Measurements from ENCODE around the gene MYO7B. TPM values are rescaled to one million over a fixed set of nuclear protein-coding genes. Genes with fewer than 3 reads are reported as not detected.

MYO7B gene
- total RNA-seq (2.6 and 5.0 TPM in 2 replicates), polyA plus RNA-seq (3.6 and 68.2 TPM in 2 replicates), polyA minus RNA-seq (2.9 and 24.8 TPM in 2 replicates)
- 18.1 TPM for total RNA-seq (2013)

GRCh38 chr2:127535422-127535901, at the start of gene MYO7B:
Gene MYO7B (plus strand): TSS chr2:127535683. CDS start chr2:127559723, 24,040 bp downstream.
- no peaks in the 10 kb centered on the region for H3K9me3 ChIP-seq (ENCODE audit: control extremely low read depth in 1 of 3, control insufficient read depth in 2 of 3, insufficient read depth in 1 of 3, low read length in 2 of 3)
- peaks cover 0 to 6% (median 0%) of the 10 kb centered on the region in 4 experiments for H3K27me3 ChIP-seq (replicated peaks in 1 of 4; ENCODE audit: control extremely low read depth in 1 of 4, control insufficient read depth in 3 of 4, insufficient read depth in 4 of 4, low read length in 3 of 4)
- POLR2A ChIA-PET, result no interaction called here
- CTCF ChIA-PET, result no interaction called here
- H3K4me3 ChIP-seq (ENCODE audit: control extremely low read depth in 1 of 5, extremely low read depth in 1 of 5, insufficient read depth in 1 of 5, low read depth in 2 of 5, low read length in 4 of 5), result no peak within 1 kb of the TSS
- H3K4me3 Mint-ChIP-seq, result no peak within 1 kb of the TSS
- H3K27ac ChIP-seq (ENCODE audit: low read length in 2 of 2), result no peak within 1 kb of the TSS
- no peaks in the 10 kb centered on the region for H3K9me3 Mint-ChIP-seq (ENCODE audit: insufficient read depth)
- H3K4me1 ChIP-seq (ENCODE audit: control insufficient read depth in 2 of 2, insufficient read depth in 2 of 2, low read length in 2 of 2), result no peaks in the 10 kb centered on the region
- TF ChIP-seq, protein P1, sequence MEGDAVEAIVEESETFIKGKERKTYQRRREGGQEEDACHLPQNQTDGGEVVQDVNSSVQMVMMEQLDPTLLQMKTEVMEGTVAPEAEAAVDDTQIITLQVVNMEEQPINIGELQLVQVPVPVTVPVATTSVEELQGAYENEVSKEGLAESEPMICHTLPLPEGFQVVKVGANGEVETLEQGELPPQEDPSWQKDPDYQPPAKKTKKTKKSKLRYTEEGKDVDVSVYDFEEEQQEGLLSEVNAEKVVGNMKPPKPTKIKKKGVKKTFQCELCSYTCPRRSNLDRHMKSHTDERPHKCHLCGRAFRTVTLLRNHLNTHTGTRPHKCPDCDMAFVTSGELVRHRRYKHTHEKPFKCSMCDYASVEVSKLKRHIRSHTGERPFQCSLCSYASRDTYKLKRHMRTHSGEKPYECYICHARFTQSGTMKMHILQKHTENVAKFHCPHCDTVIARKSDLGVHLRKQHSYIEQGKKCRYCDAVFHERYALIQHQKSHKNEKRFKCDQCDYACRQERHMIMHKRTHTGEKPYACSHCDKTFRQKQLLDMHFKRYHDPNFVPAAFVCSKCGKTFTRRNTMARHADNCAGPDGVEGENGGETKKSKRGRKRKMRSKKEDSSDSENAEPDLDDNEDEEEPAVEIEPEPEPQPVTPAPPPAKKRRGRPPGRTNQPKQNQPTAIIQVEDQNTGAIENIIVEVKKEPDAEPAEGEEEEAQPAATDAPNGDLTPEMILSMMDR (IDR thresholded peaks at IDR 0.05), result no peak
- no peak for TF ChIP-seq EZH2 (IDR thresholded peaks at IDR 0.05; ENCODE audit: borderline replicate concordance, insufficient read depth, low read depth, low read length, poor library complexity, severe bottlenecking)
- peaks cover 23% of the 10 kb centered on the region for H3K27me3 Mint-ChIP-seq
- no peak within 1 kb of the TSS for H3K4me2 ChIP-seq (replicated peaks; ENCODE audit: low read depth, low read length, poor library complexity, severe bottlenecking)
- H3K27ac Mint-ChIP-seq, result no peak within 1 kb of the TSS
- H3K36me3 ChIP-seq (replicated peaks in 1 of 2; ENCODE audit: control extremely low read depth in 1 of 2, control insufficient read depth in 1 of 2, extremely low read depth in 1 of 2, insufficient read depth in 2 of 2, low read length in 1 of 2), result no peaks in the 10 kb centered on the region
- H2AFZ ChIP-seq (ENCODE audit: insufficient read depth, low read depth, low read length, poor library complexity, severe bottlenecking), result no peak within 1 kb of the TSS
- DNase-seq (no peak), ATAC-seq (ENCODE audit: low read depth) (no peak)
- H3K79me2 ChIP-seq (ENCODE audit: control insufficient read depth, insufficient read depth, low read length), result no peaks in the 10 kb centered on the region
- intact Hi-C loops (cut with micrococcal nuclease), result no loop called here
- no peaks in the 10 kb centered on the region for H4K20me1 ChIP-seq (ENCODE audit: control insufficient read depth, insufficient read depth, low read length, poor library complexity, severe bottlenecking)
- no peak within 1 kb of the TSS for H3K9ac ChIP-seq (ENCODE audit: low read length)
- WGBS (ENCODE audit: insufficient coverage), result 78% methylated on average over 9 of the region's 11 CpGs
- no peaks in the 10 kb centered on the region for H3K4me1 Mint-ChIP-seq

GRCh38 chr2:127485694-127486071, 49.8 kb upstream of the MYO7B start:
- 50% methylated on average over 3 of the region's 5 CpGs for WGBS (ENCODE audit: insufficient coverage)
- no peaks in the 10 kb centered on the region for H4K20me1 ChIP-seq (ENCODE audit: control insufficient read depth, insufficient read depth, low read length, poor library complexity, severe bottlenecking)
- no peaks in the 10 kb centered on the region for H3K27me3 ChIP-seq (replicated peaks in 1 of 4; ENCODE audit: control extremely low read depth in 1 of 4, control insufficient read depth in 3 of 4, insufficient read depth in 4 of 4, low read length in 3 of 4)
- intact Hi-C loops (cut with micrococcal nuclease), result no loop called here
- no peak overlapping the region for H3K4me3 ChIP-seq (ENCODE audit: control extremely low read depth in 1 of 5, extremely low read depth in 1 of 5, insufficient read depth in 1 of 5, low read depth in 2 of 5, low read length in 4 of 5)
- Mint-ChIP-seq H3K9me3 (ENCODE audit: insufficient read depth) (no peaks in the 10 kb centered on the region), H3K4me3 (no peak overlapping the region), H3K4me1 (peaks cover 23% of the 10 kb centered on the region), H3K27me3 (no peaks in the 10 kb centered on the region), H3K27ac (peak overlapping the region; percentile 57)
- DNase-seq (no peak), ATAC-seq (ENCODE audit: low read depth) (no peak)
- no peak overlapping the region for H2AFZ ChIP-seq (ENCODE audit: insufficient read depth, low read depth, low read length, poor library complexity, severe bottlenecking)
- peaks cover 12 to 86% of the 10 kb centered on the region in 2 experiments for H3K36me3 ChIP-seq (replicated peaks in 1 of 2; ENCODE audit: control extremely low read depth in 1 of 2, control insufficient read depth in 1 of 2, extremely low read depth in 1 of 2, insufficient read depth in 2 of 2, low read length in 1 of 2)
- H3K79me2 ChIP-seq (ENCODE audit: control insufficient read depth, insufficient read depth, low read length), result no peaks in the 10 kb centered on the region
- peaks cover 0 to 8% of the 10 kb centered on the region in 2 donors for H3K4me1 ChIP-seq (ENCODE audit: control insufficient read depth in 2 of 2, insufficient read depth in 2 of 2, low read length in 2 of 2)
- peak overlapping the region; percentile 2 for H3K9ac ChIP-seq (ENCODE audit: low read length)
- POLR2A ChIA-PET, result interaction anchor here (0.6 kb wide), 1 partner anchor 191 kb away, joined by 3 read pairs; no protein-coding TSS in a partner anchor
- no peaks in the 10 kb centered on the region for H3K9me3 ChIP-seq (ENCODE audit: control extremely low read depth in 1 of 3, control insufficient read depth in 2 of 3, insufficient read depth in 1 of 3, low read length in 2 of 3)
- peak overlapping the region in 1 of 2 donors; percentile 22 for H3K27ac ChIP-seq (ENCODE audit: low read length in 2 of 2)
- TF ChIP-seq, protein P1 (IDR thresholded peaks at IDR 0.05), result no peak
- no peak for TF ChIP-seq EZH2 (IDR thresholded peaks at IDR 0.05; ENCODE audit: borderline replicate concordance, insufficient read depth, low read depth, low read length, poor library complexity, severe bottlenecking)
- H3K4me2 ChIP-seq (replicated peaks; ENCODE audit: low read depth, low read length, poor library complexity, severe bottlenecking), result peak overlapping the region; percentile 4
- CTCF ChIA-PET, result no interaction called here

Measured in B cell (primary cell).